GM21717 (cell line): Measurements from ENCODE around the gene DNAL1.
"Not testable (repeated sequence)": the region's sequence is repeated elsewhere in the genome, so short reads cannot be mapped to it uniquely, and the experiment has no call there.

Source experiments
- ATAC-seq: cut with Tn5 transposase; IDR thresholded peaks from one replicate; pipeline ENCODE4 v1.9.1; 2021; ENCODE audit warnings: mild to moderate bottlenecking, moderate library complexity; ENCODE audit not compliant: unreplicated experiment

DNAL1 gene

DNA sequence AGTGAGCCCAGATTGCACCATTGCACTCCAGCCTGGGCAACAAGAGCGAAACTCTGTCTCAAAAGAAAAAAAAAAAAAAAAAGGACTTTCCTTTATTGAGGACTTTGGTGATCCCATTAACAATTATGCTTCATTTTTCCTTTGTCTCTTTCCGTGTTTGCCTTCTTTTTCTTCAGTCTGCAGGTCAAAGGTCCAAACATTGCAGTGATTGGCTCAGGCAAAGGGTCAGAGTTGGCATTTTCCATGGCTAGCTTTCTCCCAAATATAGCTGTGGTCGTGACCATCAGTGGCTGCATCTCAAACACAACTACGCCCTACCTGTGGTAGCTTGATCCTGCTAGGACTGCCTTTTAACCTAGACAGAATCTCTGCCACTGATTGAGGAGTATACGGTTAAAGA is 7.0 kb upstream of the DNAL1 start:
- ATAC-seq, result no peak

DNA sequence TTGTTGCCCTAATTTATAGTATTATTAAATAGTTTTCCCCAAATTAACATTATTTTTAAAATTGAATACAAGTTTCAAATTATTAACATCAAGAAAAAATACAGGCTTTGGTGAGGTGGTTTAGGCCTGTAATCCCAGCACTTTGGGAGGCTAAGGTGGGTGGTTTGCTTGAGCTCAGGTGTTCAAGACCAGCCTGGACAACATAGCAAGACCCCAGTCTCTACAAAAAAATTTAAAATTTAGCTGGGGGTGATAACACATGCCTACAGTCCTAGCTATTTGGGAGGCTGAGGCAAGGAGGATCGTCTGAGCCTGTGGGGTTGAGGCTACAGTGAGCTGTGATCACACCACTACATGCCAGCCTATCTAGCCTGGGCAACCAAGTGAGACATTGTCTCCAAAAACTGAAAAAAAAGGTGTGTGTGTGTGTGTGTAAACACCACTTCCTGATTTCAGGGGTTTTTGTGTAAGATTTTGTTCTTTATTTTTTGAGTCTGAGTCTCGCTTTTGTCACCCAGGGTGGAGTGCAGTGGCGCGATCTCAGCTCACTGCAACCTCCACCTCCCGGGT is 3.9 kb upstream of the DNAL1 start:
- ATAC-seq, result no peak

DNA sequence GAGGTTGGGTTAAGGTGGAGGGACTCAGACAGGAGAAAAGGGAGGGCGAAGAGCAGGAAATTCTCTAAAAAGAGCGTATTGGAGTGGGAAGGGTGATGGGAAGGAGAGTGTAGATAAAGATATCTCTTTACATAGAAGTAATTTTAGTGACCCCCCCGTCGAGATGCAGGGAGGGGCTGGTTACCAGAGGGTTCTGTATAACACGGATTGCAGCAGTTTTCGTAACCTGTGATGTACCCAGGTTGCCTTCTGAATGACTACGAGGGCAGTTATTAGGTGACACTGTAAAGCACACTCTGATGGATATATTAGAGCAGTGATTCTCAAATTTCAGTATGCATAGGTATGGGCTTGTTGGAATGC is 443 bp downstream of the DNAL1 start:
- ATAC-seq, result peak; percentile 10

DNA sequence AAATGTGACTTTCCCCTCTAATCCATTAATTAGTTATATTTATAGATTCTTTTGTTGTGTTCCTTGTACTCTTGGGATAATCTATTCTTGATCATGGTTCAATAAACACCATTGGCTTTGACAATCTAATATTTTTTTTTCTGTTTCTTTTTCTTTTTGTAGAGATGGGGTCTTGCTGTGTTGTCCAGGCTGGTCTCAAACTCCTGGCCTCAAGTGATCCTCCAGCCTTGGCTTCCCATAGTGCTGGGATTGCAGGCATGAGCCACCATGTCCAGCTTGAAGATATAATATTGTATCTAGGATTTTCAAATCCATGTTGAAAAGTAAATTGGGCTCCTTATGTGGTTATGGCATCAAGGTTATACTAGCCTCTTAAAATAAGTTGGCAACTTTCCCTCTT is 6.2 kb downstream of the DNAL1 start:
- ATAC-seq, result no peak

GRCh38 chr14:73655851-73656250 is 11.1 kb downstream of the DNAL1 start:
- no peak for ATAC-seq

GRCh38 chr14:73659202-73659601 is 14.4 kb downstream of the DNAL1 start:
- not testable (repeated sequence) for ATAC-seq

GRCh38 chr14:73660511-73660910 is 15.7 kb downstream of the DNAL1 start:
- no peak for ATAC-seq

DNA sequence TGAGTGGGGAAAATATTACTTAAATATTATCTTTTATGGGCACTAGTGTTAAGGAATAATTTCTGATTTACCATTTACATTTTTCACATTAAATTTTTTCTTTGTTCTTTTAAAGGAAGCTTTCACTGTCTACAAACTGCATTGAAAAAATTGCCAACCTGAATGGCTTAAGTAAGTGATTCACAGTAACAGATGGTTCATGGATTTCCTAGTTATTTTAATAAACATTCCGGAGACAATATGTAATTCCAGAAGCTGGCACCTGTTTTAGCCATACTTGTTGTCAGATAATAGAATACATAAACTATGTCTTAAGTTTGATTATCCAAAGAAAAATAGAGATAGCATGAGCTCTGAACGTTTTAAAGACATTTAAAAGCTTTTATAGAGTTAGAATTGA is 17.1 kb downstream of the DNAL1 start:
- no peak for ATAC-seq

- ATAC-seq, result no peak
Observed at GRCh38 chr14:73662487-73662943, 17.7 kb downstream of the DNAL1 start.

DNA sequence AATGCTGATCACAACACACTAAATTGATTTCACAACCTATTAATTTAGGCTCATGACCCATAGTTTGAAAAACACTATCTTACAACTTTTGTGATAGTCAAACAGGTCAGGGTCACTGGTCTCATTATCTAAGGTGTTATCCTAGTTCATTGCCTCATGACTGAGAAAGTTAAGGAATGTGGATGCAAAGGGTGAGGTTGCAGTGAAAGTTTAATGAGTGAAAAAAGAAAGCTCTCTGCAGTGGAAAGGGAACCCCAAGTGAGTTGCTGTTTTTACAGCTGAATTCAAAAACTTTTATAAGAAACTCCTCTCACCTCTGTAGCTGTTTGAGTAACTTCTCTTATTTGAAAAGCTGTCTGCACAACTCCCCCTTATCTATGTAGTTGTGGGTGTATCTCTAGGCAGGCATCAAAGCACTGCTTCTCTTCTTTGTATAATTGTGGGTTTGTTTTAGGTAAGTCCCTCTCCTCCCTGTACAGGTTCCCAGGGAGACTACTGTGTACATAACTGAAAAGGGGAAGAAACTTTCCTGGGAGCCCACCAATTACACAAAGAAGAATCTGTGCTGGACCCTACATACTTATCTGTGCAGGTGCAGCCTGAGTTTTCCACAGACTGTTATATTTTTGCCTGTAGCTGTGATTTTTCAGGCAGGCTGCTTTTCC is 18.9 kb downstream of the DNAL1 start:
- no peak for ATAC-seq

- no peak for ATAC-seq
Observed at GRCh38 chr14:73665130-73665529, 20.3 kb downstream of the DNAL1 start.

DNA sequence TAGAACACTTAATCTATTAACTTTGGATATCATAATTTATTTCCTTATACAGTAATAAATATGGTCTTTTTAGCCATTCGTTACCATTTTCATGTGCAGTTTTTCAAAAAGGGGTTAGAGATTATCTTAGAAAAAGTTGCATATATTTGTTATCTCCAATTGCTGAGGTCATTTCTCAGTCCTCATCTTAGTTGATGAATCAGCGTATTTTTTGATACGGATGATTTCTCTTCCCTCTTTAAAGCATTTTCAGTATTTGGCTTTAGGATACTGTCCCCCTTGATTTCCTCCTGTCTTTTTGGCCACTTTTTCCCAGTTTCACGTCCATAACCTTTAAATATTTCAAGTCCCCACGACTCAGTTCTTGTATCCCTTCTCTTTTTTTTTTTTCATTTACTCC is 21.8 kb downstream of the DNAL1 start:
- ATAC-seq, result no peak

DNA sequence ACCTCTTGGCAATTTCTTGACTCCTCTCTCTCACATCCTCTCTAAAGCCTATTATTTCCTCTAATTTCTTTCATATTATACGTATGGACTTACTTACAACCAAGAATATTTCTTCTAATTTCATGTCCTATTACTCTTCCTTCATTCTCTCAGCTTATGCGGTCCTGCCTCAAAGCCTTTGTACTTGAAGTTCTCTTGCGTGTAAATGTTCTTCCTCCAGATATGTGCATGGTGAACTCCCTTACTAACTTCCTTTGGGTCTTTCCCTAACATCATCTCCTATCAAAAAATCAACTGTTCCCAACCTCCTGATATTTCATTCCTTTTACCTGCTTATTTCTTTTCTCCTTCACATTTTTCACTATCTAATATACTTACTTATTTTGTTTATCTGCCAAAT is 23.1 kb downstream of the DNAL1 start:
- no peak for ATAC-seq

GRCh38 chr14:73674986-73675385 is 30.2 kb downstream of the DNAL1 start:
- ATAC-seq, result no peak

DNA sequence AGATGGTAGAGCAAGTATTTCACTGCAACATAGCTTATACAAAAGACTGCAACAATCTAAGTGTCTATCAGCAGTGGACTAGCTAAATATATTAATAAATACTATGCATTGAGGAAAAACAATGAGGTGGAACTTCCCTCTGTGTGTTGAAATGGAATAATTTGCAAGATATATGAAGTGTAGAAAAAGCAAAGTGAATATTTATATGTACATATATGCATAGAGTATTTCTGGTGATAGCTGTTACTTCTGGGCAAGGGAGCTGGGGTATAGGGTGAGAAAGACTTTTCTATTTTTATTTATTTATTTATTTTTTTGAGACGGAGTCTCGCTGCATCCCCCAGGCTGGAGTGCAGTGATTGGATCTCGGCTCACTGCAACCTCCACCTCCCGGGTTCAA is 33.9 kb downstream of the DNAL1 start:
- no peak for ATAC-seq

- ATAC-seq, result no peak
Observed at GRCh38 chr14:73680821-73681220, 36.0 kb downstream of the DNAL1 start.

DNA sequence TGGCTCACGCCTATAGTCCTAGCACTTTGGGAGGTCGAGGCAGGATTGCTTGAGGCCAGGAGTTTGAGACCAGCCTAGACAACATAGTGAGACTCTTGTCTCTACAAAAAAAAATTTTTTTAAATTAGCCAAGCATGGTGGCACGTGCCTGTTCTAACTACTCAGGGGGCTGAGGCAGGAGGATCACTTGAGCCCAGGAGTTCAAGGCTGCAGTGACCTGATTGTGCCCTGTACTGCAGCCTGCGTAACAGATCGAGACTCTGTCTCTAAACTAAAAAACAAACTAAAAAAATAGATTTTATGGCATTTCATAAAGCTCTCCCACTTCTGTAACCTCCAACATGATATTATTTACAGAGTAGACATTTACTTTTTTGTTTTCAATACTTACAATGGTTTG is 39.8 kb downstream of the DNAL1 start:
- no peak for ATAC-seq

GRCh38 chr14:73685328-73685727 is 40.5 kb downstream of the DNAL1 start:
- ATAC-seq, result no peak

- no peak for ATAC-seq
Observed at GRCh38 chr14:73686901-73687300, 42.1 kb downstream of the DNAL1 start.

GRCh38 chr14:73694083-73694482 is 49.3 kb downstream of the DNAL1 start:
- ATAC-seq, result no peak

GRCh38 chr14:73695082-73695481 is 50.3 kb downstream of the DNAL1 start:
- no peak for ATAC-seq

- ATAC-seq, result peak; percentile 65
Observed at GRCh38 chr14:73695997-73696396, 51.2 kb downstream of the DNAL1 start.
